Lung microvascular endothelial cell (primary cell): ENCODE results near the gene UCP3. TPM values are rescaled to one million over a fixed set of nuclear protein-coding genes. Genes with fewer than 3 reads are reported as not detected.
"Not testable (repeated sequence)": the region's sequence is repeated elsewhere in the genome, so short reads cannot be mapped to it uniquely, and the experiment has no call there.

Experiments used
- DNase-seq, 2 donors: peaks; one replicate each; pipeline versions ENCODE4 v3.0.0 to v3.0.0-alpha.2; 2010; ENCODE audit warnings: low read depth in 2 of 2
- total RNA-seq: library from RNA; depleted of rRNA; stranded (reverse); fragments of >200 nt; gene quantifications from 2 replicates; pipeline ENCODE4 v1.2.1, GENCODE V29; 2014

Gene UCP3
- total RNA-seq, 1 donor from 2014 or later, result 0.40 TPM

DNA sequence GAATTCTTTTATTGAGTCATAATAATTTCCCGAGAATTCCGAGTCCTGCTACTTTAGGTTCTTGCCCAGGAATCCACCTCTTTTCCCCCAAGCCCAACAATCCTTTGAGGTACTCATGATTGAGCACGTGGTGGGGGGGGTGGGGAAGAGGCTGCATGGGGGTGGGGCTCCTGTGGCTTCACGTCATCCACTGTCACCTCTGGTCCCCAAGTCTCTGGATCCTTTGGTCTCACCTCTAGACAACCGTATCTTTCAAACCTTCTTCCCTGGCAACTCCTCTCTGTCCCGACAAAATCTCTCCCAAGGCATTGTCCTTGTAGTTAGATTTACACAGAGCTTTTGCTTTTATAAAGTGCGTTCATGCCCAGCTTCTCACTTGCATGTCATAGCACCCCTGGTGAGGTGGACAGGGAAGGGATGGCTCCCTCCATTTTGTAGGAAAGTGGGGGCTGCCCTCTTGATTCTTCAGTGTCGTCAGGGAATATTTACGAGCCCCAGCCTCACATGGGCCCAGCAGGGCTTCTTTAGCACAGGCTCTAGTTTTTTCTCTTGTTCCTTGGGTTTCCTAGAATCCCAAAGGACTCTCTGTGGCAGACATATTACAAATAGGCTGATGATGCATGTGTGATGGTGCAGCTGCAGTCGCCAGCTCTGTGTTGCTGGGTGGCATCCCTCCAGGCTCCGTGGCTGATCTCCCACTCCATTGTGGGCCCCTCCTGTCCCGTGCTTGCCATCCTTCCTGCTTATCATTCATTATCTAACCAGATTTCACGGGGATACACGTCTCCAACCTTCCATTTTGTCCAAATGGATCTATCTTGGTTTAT is 8.4 kb downstream of the UCP3 start:
- DNase-seq, result no peak

DNA sequence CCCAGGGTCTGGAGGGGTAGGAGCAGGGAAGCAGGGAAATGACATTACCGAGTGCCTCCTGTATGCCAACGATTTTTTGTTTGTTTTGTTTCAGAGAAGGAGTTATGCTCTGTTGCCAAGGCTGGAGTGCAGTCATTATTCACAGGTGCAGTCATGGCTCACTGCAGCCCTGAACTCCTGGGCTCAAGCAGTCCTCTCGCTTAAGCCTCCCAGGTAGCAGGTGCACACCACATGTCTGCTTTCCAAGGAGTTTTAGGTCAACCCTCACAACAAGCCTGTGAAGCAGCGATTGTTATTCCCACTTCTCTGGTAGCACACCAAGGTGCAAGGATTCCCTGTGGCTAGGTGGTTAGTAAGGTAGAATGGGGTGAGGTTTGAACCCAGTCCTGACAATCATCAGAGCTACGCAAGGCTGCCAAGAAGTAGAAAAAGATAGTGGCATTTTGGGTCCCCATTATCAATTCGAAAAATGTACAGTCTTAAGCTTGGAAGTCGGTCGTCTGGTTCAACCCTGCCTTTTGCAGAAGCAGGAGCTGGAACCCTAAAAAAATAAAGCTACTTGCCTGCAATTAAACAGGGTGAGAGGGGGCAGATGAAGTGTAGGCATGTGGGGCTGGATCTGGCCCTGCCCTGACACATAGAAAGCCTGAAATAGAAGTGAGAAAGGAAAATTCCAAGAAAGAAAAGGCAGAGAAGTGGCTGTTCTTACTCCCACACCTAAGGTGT is 9.1 kb downstream of the UCP3 start:
- DNase-seq, result no peak

DNA sequence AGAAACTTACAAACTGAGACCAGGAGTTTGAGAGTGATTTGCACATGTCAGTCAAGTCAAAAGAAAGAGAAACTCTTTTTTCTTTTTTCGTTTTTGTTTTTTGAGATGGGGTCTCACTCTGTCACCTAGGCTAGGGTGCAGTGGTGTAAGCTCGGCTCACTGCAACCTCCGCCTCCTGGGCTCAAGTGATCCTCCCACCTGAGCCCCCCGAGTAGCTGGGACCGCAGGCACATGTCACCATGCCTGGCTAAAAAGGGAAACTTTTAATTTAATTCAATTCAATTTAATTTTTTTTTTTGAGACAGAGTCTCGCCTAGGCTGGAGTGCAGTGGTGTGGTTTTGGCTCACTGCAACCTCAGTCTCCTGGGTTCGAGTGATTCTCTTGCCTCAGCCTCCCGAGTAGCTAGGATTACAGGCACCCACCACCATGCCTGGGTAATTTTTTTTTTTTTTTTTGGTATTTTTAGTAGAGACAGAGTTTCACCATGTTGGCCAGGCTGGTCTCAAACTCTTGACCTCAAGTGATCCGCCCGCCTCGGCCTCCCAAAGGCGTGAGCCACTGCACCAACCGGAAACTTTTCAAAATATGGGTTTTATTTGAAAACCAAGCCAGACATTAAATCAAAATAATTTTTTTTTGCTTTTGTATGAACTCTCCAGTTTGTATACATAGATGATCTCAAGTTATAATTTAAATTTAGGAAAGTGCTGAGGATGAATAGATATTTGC is 9.9 kb downstream of the UCP3 start:
- DNase-seq, result no peak

DNA sequence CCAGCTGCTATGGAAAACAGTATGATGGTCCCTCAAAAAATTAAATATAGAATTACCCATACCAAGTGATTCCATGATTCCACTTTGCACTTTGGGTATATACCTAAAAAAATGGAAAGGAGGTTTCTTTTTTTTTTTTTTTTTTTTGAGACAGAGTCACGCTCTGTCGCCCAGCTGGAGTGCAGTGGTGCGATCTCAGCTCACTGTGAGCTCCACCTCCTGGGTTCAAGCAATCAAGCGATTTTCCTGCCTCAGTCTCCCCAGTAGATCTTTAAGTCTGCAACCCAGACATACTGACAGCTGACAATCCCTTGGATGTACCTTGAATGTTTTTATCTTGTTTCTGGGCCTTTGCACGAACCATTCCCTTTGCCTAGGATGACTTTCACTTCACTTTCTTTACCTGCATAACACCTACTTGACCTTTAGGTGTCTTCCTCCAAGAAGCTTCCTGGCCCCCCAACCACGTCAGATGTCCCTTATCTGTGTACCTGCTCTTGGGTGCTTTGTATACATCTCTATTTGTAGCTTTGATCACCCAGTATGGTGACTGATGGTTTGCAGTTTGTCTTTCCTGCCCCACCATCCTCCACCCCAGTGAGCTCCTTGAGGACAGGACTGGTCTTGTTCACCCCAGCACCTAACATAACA is 11.6 kb downstream of the UCP3 start:
- no peak for DNase-seq

DNA sequence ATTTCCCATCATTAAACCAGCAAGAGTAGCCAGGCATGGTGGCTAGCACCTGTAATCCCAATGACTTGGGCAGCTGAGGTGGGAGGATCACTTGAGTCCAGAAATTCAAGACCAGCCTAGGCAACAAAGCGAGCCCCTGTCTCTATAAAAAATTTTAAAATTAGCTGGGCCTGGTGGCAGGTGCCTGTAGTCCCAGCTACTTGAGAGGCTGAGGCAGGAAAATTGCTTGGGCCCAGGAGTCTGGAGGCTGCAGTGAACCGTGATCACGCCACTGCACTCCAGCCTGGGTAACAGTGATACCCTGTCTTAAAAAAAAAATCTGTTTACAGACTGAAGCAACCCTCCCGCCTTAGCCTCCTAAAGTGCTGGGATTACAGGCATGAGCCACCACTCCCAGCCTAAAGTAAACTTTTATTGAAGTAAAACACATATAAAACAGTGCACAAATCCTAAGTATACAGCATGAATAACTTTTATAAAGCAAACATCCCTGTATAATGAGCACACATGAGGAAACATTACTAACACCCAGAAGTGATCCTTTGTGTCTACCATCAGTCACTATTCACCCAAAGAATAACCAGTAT is 12.6 kb downstream of the UCP3 start:
- DNase-seq, result no peak

DNA sequence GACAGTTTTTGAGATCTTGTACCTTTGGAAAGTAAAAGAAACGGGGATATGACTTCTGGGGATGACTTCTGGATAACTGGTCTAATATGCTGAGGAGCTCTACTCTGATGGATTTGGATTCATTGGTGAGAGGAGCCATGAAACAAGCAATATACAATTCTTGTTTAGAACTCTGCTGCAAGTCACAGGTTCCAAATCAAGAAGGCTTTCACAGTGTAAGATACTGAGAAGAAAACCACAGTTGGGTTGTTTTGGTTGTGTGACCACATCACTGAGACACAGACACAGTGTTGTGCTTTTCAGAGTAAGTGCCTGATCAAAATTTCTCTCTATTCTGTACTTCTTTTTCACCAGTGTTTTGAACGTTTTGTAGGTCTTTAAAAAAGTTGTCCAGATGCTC is 13.2 kb downstream of the UCP3 start:
- no peak for DNase-seq

DNA sequence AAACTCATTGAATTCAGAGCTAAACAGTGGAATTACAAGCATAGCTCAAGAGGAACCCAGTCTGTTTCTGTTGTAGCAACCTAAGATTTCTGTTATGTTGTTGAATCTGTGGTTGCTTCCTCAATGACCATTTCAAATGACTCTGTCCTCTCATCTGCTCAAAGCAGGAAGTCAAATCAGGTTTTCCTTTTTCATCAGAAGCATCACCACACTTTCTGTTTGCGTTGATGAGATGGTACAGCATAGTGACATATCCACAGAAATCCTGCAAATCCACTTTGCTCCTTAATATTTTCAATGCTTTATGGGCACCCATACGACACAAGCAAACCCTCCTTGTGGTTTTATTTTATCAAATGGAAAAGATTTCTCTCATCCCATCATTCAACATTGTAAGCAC is 13.6 kb downstream of the UCP3 start:
- DNase-seq, result peak; percentile 70 to 74

DNA sequence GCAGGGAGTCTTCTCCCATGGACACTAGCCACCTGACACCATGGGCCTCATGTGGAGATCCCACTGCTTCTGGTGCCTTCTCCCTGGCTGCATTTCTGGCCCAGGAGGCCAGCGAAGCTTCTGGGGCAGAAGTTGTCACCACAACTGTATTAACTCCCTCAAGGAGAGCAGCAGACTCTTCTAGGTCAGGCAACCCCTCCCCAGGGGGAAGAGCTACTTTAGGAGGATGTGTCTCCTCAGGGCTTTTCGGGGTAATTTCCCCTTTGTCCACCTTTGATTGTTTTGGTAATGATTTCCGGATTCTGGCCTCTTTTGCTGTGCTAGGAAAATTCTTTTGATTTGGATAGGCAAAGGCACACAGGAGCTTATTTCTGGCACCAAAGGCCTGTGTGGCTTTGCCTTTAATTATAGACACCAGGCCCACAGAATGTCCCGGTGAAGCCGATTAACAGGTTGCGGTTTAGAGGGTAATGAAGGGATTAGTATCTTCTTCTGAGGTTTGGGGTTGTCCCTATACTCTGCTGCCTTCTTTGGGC is 17.3 kb downstream of the UCP3 start:
- DNase-seq, result no peak

DNA sequence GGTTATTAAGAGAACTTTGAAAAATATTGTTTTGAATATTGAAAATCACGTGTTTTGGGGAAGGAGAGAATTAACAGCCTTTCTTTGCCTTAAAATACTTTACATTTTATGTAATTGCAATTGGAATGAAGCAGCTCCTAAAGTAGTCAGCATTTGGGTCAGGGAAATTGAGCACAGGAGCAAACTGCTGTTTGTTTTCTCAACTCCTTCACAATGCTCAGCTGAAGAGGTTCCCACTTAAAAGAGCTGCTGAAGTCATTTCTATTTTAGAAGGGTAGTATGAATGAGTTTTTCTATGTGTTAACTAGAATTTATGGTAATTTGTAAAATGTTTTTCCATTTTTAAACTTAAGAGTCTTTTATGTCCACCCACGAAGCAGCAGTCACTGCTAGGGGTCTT is 18.2 kb downstream of the UCP3 start:
- DNase-seq, result no peak

DNA sequence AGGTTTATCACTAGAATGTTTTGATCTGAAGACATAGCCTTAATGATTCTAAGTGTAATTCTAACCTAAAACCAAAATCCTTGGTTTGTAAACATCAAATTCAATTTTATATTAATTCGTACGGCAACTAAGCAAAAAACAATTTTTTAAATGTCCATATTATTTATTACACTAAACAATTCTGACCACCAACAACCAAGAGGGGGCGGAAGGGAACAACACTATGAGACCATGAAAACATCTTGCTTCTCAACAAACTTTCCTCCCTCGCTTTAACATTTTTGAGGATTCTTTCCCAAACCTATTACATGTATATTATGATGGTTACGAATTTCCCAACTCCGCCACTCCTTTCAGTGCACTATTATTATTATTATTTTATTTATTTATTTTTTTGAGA is 19.7 kb downstream of the UCP3 start:
- DNase-seq, result peak in 1 of 2 donors; percentile 21

DNA sequence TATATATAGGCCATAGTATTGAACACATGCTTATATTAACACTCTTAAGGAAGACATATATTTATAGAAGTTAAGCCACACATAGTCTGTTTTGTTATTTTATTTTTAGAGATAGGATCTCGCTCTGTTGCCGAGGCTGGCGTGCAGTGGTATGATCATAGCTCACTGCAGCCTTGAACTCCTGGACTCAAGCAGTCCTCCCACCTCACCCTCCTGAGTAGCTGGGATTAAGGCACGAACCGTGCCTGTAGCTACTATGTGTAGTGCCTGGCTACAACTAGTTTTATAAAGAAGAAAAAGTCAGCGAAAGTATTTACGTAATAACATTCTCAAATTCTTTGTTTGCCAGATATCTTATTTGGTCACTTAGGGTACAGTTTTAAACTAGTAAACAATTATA is 20.7 kb downstream of the UCP3 start:
- DNase-seq, result no peak

DNA sequence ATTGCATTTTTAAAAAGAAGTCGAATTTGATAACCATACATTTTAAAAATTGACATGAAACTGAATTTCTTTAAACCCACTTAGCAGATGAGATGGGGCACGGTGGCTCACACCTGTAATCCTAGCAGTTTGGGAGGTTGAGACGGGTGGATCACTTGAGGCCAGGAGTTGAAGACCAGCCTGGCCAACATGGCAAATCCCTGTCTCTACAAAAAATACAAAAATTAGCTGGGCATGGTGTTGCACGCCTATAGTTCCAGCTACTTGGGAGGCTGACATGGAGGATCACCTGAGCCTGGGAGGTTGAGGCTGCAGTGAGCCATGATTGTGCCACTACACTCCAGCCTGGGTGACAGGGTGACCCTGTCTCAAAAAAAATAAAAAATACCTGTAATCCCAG is 23.2 kb downstream of the UCP3 start:
- DNase-seq, result not testable (repeated sequence)

DNA sequence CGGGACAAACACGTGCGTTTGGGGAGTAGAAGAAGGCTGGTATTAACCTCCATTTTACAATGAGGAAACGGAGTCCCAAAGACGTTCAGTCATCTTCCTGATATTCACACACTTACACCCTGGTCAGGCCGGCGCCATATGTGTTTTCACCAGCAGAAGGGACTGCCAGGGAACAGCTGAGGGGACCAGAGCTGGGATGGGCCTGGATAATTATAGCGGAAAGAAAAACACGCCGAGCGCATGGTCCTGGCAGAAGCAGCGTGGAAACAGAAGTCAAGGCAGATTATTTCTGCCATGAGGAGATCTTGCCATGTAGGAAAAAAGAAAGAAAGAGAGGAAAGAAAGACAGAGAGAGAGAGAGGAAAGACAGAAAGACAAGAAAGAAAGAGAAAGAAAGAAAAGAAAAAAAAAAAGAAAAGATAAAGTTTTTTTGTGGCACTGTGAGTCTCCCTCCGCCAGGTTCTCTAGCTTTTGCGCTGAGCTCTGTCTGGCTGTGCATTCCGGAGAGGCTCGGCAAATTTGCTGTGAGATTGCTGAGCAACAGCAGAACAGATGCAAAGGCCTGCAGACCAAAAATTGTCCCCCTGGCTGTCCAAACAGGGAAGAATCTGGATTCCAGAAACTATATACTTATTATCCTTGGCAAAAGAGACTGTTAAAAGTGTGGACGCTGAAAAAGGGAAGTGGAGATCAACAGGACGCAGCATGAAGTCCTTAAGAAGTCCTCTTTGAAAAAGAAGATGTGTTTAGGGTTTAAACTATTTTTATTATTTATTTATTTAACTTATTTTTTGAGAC is 24.9 kb downstream of the UCP3 start:
- peak in 1 of 2 donors; percentile 56 for DNase-seq

DNA sequence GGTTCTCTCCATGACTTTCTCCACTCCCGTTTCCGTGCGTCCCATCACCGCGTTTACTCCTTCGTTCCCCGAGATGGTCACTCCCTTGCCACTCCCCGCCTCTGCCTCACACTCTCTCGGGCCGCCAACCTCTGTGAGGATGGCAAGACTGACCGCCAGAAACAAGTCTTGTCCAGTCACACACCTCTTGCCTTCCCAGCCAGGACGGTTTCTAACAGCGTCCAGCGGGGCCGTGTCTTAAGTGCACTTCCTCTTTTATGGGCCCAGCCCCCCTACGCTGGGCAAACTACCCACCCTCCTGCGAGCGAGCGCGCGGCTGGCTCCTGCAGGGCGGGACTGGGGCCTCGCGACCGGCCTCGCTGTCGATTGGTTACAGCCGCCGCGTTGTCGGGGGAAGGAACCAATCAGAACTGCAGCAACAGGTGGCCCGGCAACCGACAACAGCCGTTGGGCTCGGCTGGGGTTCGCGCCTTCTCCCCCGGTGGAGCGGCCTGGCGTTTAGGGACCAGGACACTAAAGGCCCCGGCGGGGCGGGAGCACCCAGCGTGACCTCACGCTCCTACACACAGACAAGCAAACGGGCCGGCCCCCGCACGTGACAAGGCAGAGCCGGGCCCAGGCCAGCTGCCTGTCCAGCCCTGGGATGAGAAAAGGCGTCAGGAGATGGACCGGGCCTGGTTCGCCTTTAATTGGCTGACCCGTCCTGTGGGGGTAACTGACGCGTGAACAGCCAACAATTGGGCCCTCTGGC is 25.7 kb downstream of the UCP3 start:
- peak; percentile 94 to 95 for DNase-seq

DNA sequence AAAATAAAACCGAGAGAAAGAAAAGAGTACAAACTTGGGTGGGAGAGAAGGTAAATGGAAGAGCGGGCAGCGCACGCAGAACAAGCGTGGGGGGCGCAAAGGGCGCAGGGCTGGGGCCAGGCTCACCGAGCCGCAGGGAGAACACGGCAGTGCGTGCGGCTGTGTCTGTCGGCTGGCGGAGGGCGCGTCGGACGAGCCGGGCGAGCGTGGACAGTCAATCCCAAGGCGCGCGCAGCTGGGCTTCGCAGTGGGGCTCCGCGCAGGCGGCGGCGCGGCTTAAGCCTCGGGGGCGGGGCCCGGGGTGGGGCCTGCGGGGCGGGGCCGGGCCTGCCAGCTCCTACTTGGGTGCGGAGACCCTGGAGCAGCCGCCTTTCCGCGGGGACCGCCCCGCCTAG is 26.3 kb downstream of the UCP3 start, which contains the start of gene UCP2:
Gene UCP2, minus strand, starts transcription at position 249 of the 395 bp plus-strand sequence. CDS start 4,465 bp downstream, outside the sequence.
- DNase-seq, result peak; percentile 84

DNA sequence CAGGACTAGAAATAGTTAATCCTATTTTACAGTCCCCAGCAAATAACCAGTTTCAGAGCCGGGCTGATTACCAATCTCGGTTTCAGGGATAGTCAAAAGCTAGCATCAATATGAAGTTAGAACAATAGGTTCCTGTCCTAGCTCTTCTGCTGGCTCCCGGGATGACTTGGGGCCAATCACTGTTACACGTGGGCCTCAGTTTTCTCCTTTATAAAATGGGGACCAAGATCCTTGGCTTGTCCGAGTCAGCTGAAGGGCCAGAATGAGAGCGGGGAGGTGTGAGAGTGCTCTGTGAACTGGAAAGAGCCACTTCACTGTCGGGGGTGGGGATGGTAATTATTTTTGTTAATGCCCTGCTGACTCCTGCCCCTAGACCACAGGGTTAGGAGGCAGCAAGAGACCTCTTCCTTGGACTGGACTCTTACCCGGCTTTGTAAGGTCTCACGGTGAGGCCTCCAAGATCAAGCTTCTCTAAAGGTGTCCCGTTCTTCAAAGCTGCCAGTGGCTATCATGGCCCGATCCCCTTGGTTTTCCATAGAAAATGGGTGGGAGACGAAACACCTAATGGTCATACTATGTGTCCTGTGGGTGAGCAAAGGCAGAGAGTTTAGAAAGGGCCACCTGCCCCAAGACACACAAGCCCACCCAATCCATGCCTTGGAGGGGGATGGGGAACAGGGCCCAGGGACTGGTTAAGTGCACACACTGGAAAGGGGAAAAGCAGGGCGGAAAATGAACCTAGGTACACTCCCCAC is 27.7 kb downstream of the UCP3 start:
- no peak for DNase-seq

DNA sequence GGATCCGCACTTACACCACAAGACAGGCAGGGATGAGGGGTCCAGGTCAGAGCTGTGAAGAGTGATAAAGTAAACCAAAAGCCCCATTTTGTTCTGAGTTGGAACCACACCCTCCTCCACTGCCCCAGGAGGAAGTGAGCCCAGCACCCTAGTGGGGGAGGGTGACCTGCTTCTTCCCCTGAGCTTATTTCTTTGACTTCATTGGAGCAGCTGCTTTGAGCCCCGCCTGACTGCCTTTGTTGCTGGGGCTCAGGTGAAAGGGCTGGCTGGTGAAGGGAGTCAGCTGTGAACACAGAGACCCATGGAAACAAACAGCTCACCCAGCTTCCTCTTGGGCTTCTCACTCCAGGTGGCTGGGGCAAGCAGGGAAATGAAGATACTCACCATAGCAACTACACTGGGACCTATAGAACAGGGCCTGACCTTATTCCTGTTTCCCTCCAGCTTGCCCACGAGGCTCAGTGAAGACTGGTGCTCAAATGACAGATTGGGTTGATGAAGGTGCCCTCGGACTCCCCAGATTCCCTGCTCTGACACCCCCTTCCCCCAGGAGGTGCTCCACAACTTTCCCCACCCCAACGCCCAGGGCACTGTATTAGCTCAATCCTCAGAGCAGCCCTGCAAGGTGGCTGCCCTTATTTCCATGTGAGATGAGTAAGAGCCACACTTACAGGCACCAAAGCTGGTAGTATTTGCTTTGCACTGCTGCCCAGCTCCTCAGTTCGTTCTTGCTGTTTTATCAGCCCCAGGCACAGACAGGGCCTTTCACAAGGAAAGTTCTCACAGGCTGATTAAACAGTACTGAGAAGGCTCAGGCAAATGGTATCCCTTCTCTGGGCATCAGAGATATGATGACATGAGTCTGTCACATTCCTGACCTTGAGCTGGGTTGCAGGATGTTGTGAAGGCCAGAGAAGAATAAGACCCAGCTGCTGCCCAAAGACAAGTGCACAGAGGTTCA is 28.6 kb downstream of the UCP3 start:
- peak; percentile 69 to 76 for DNase-seq
